Activated T-cell treated with anti-CD3 and anti-CD28 coated beads, Interleukin-2, amount 50 U/mL, for 48 hours (primary cell): Measurements from ENCODE around the gene MCC.

Experiments
- DNase-seq, 2 experiments: peaks; one replicate each; pipeline ENCODE4 v3.0.0-alpha.2; 2020

The MCC gene

DNA sequence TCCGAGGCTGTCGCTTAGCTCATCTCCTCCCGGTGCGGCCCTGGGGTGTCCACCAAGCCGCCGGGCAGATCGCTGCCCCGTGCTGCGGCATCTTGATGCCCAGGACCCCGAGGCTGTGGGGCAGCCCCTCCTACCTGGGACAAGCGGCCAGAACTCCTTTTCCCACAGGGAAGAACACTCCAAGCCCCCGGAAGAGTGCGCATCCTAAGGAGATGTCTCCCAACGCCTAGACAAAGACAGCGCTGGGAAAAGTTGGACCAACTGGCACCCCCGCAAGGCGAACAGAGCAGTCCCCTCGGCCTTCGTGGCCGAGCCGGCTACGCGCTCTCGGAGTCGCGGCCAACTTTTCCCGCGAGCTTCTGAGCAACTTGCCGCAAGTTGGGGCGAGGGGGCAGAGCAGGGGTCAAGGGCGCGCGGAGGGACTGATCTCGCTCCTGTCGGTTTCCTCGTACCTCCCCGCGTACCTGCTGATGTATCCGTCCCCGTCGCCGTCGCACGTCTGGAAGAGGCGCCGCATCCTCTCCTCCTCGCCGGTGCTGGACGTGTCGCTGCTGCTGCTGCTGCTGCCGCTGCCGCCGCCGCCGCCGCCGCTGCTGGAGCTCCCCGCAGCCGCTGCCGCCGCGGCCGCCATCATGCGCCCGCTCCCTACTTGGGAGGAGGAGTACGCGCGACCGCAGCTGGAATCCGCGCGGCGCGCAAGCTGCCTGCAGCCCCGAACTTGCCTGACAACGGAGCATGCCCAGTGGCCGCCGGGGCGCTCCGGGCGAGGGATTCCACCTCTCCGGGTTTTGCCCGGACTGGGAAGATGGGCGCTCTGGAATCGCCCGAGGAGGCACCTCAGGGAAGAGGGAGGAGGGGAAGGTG is at the start of gene MCC:
MCC (minus strand) TSS at position 673 of the 864 bp plus-strand sequence.
- DNase-seq: peak; percentile 47 to 57

DNA sequence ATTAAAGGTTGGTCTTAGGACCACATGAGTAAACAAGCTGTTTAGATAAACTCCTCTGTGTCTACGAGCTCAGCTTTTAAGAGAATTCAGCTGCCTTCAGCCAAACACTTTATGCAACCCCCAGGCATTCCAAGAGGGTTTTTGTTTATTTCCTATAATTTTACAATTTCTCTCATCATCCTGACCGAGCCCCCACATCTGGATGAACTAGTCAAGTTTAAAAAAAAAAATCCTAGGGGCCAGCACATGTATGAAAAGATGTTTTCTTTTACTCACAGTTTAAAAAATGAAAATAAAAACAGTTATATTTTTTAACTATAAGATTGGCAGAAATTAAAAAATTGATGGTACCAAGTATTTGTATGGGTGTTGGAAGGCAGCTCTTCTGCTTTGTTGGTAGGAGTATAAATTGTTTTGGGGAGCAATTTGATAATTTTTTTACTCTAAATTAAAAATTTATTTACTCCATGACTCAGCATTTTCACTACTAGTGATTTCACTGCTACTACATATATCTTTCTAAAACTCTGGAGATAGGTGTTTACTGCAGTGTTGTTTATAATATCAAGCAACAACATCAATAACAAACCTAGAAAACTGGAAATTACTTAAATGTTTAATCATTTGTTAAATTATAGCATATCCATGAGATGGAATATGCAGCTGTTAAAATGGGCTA is 43.4 kb upstream of the MCC start:
- no peak for DNase-seq

DNA sequence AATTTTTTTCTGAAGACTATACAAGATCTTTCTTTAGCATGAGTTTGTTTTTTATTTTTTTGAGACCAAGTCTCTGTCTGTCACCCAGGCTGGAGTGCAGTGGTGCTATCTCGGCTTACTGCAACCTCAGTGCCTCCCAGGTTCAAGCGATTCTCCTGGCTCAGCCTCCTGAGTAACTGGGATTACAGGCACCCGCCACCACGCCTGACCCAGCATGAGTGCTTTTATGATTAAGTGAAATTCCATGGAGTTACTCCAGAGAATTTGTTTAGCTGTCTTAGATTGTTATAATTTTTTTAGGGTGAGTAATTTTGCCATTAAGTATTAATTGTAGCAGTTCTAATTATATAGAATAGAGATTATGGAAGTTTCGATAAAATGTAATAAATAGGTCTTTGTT is 39.5 kb upstream of the MCC start:
- no peak for DNase-seq

DNA sequence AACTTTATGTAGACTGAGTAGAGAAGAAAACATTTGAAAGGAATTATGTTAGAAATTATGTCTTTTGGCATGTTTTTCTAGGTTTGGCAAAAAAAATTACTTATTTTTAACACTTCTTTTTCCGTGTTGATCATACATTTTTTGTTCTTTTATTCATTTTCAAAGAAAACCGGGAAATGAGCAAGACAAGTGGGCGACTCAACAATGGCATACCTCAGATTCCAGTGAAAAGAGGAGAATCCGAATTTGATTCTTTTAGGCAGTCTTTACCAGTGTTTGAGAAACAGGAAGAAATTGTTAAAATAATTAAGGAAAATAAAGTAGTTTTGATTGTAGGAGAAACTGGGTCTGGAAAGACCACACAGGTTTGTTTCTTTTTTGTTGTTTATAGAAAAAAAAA is 38.2 kb upstream of the MCC start:
- DNase-seq: no peak

DNA sequence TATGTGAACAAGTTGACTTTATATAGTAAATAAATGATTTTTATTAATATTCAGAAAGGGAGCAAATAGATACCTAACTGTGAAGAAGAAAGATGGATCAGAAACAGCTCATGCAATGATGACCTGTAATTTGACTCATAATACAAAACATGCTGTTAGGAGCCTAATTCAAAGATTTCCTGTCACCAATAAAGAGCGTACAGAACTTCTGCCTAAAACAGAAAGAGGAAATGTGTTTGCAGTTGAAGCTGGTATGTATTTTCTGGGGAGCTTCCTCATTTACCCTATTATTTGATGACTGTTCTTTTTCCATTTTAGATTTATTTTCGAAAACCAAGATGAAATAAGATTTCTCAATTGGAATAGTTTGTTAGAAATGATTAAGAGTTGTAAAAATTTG is 36.7 kb upstream of the MCC start:
- no peak for DNase-seq

DNA sequence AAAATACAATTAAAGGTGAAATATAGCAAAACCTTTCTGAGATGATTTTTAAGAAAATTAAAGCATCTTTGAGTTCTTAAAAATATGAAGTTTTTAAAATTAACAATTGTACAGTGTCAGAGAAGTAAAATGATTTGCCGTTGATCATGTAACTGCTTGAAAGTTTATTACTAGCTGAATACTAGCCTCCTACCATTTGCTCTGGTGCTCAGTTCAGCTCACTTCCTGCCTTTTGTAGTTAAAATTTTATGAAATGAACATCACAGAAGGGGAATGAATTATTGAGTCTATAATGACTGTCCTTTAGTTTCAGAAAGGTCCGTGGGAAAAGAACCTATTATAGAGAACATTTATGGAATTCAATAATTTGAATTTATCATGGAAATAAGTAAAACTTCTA is 34.9 kb upstream of the MCC start:
- no peak for DNase-seq

DNA sequence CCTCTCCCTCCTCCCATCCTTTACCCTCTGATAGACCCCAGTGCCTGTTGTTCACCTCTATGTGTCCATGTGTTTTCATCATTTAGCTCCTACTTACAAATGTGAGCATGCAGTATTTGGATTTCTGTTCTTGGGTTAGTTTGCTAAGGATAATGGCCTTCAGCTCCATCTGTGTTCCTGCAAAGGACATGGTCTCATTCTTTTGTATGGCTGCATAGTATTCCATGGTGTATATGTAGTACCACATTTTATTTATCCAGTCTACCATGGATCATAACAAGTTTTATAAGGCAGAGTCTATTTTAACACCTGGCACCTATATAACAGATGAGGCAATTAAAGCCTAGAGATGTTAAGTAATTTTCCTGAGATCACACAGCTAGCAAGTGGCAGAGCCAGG is 32.6 kb upstream of the MCC start:
- DNase-seq: no peak

DNA sequence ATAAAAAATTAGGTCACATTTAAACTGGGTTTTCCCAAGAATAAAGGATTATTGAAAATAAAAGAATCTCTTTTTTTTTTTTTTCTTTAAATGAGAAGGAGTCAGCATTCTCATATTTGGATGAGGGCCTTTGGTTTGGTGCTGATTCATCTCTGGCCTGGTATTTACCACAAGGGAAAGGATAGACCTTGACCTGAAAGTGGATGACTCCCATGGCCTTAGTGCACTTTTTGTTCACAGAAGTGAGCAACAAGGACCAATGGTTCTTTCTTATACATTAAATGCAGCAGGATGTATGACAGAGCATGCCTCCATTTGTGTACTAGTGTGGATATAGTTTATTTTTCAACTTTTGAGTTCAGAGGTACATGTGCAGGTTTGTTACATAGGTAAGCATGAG is 32.2 kb upstream of the MCC start:
- no peak for DNase-seq

DNA sequence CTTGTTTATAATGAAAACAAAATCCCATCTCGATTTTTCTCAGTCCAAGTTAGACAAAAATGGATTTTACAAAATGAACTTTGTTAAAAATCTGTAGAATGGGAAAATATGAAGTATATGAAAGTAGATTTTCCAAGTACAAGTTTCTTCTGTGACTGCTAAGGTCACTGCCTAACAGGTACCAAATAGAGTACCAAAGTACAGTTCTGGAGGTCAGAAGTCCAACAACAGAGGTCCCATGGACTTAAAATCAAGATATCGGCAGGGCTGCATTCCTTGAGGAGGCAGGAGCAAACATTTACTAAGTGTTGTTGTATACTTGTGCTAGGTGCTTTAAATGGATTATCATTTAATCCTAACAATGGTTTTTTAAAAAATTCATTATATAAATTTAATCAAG is 31.2 kb upstream of the MCC start:
- no peak for DNase-seq

DNA sequence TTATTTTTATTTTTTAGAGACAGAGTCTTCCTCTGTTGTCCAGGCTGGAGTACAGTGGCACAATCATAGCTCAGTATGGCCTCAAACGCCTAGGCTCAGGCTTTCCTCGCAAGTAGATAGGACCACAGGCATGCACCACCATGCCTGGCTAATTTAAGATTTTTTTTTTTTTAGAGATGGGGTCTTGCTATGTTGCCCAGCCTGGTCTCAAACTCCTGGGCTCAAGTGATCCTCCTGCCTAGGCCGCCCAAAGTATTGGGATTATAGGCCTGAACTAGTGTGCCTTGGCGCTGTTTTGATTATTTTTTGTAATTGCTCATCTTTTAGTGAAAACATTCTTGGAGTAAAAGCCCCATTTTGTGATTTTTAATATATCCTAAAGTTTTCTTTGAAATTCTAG is 30.6 kb upstream of the MCC start:
- no peak for DNase-seq

DNA sequence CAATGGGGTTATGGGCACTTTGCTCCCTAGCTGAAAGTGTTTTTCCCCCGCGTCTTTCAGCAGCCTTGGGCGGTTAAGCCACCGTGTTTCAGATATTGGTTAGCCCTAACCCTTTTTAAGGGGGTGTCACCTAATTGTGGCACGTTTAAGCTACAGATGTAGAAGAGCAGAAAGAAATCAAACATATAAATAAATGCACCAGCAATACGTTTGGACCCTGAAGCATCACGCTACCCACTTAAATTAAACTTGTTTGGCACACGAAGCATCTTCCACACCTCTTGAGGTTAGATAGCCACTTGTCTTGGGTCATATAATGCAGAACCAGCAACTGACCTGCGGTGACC is 26.0 kb upstream of the MCC start:
- no peak for DNase-seq

DNA sequence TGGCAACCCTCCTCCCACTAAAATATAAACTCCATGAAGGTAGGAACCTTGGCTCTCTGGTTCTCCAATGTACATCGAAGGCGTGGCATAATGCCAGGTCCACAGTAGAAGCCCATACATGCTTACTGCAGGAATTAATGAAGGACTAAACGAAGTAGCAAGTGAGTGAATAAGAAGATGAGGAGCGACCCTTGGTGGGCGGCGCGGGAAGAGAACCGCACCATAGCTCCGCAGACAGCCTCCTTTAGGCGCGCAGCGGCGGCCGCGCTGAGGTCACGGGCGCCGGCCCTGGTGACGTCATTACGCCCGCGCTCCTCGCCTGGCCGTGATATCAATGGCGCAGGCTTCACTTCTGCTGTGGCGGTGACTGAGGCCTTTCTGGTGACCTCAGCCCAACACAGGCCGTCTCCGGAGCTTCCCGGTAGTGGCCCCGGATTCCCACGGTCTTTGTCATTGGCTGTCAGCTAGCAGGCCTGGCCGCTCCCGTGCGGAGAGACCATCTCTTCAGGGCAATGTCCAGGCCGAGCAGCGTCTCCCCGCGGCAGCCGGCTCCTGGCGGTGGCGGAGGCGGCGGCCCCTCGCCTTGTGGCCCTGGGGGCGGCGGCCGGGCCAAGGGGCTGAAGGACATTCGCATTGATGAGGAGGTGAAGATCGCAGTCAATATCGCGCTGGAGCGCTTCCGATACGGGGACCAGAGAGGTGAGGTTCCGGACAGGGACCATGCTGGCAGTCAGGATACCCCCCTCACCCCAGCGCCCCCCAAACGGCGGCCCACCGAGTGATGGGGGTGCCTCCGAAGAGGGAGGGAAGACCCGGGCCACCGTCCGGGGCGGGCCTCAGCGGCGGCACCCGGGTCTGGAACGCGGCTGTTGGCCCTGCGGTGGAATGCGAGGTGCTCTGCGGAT is 25.4 kb upstream of the MCC start, which contains the start of gene YTHDC2:
YTHDC2 (plus strand) TSS at position 311 of the 905 bp plus-strand sequence; CDS start at position 513, 202 bp downstream.
- DNase-seq: peak; percentile 91 to 94

DNA sequence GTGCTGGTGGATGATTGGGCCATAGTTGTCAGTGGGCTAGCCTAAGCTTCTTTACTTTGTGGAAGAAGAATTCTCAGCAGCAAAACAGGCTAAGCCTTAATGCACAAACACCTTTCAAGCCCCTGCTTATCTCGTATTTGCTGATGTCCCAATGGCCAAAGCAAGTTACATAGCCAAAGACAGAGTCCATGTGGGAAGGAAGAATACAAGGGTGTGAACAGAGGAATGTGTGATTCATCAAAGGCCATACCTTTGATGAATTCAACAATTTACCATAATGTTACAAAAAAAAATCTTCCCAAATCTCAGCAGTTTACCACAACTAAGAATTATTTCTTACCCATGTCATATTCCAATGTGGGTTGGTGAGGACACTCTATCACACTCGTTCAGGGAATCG is 24.1 kb upstream of the MCC start:
- no peak for DNase-seq

DNA sequence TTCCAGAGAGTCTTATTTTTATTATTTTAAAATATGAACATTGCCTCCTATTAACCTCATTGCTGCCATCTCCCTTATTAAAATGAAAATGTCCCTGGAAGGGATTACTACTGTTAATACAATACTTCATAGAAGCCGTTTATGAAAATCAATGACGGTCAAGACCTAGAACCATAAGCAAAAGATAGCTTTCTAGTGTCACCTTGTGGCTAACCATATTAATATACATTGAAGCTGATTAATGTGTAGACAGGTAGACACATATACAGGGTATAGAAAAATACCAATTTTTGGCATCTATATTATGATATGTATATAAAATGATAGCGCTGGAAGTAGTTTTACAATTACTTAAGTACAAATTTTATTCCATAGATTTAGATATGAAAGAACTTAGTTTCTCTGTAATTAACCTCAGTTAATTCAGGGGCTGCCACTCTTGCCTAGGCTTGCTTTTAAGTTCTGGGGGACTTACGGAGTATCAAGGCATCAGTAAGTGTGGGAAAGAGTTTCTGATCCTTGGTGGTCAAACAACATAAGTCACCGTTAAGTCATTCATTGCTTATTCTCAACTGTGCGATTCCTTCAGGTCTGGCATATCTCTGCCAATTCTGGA is 22.7 kb upstream of the MCC start:
- DNase-seq: no peak

DNA sequence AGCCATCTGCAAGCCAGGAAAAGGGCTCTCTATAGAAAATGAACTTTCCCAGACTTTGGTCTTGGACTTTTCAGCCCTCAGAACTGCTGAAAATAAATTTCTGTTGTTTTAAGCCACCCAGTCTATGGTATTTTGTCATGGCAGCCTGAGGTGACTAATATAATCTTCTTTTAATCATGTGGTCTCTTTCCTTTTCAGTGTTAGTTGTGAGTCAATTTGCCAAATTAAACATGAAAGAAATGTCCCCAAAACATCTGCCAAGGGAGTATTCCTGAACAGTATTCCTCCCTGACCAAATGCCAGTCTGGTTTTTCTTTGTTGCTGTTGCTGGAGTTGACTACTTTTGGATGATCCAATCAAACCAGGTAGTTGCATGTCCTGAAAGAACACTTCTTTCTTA is 20.5 kb upstream of the MCC start:
- DNase-seq: no peak

DNA sequence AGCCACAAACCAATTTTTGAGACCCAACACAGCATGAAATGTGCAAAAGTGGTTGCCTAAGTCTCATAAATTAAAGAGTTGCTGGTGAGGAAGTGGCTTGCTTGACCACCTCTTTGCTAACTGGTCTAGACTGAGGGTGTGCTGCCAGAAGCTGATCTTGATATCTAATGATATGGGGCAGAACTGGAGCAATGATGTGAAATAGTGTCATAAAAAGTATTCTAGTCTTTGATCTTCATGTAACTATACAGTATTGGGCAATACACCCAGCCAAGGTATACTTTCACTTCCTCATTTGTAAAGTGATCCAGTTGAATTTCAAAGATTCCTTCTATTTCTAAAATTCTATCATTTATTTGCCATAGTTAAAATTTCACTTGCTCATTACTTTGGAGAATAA is 19.3 kb upstream of the MCC start:
- no peak for DNase-seq

DNA sequence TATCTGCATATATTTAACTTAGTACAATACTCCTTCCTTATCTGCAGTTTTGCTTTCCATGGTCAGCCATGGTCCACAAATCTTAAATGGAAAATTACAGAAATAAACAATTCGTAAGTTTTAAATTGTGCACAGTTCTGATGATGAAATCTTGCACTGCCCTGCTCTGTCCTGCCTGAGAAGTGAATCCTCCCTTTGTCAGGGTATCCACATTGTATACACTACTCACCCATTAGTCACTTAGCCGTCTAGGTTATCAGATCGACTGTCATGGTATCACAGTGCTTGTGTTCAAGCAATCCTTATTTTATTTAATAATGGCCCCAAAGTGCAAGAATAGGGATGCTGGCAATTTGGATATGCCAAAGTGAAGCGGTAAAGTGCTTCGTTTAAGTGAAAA is 16.9 kb upstream of the MCC start:
- no peak for DNase-seq

DNA sequence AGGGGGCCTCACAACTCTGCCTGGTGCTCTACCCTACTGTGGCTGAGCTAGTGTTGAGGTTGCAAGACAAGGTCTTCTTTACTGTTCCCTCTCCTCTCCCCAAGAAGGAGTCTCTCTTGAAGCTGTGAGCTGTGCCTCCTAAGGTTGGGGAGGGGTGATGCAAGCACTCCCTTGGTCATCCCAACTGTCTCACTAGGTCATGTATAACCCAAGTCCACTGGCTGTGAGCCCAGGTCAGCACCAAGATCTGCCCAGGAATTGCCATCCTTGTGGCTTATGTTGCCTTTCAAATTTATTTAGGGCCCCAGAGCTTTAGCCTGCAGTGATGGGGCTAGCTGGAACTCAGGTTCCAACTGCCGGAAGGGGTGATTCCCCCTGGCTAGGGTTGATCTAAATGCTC is 14.9 kb upstream of the MCC start:
- no peak for DNase-seq

DNA sequence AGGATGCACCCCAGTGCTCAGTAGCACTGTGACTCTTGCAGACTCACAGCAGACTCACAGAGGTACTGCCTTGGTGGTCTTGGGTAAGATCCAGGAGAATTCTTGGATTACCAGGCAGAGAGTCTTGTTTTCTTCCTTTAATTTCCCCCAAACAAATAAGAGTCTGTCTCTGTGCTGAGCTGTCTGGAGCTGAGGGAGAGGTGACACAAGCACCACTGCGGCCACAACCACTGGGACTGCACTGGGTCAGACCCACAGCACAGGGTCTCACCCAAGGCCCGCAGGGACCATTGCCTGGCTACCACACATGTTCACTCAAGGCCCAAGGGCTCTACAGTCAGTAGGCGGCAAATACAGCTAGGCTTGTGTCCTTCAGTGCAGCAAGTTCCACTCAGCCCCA is 13.8 kb upstream of the MCC start:
- no peak for DNase-seq

DNA sequence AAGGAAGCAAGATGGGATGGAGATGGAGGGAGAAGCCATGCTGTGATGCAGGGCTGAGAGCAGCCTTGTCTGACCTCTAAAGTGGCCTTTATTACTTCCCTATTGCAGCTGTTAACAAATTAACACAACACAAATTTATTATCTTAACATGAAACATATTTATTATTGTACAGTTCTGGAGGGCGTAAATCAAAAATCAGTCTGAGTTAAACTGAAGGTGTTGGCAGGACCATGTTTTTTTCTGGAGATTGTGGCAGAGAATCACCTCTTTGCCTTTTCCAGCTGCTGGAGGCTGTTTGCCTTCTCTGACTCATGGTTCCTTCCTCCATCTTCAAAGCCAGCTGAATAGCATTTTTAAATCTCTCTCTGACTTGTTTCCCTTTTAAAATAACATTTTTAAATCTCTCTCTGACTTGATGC is 7.2 kb upstream of the MCC start:
- no peak for DNase-seq

DNA sequence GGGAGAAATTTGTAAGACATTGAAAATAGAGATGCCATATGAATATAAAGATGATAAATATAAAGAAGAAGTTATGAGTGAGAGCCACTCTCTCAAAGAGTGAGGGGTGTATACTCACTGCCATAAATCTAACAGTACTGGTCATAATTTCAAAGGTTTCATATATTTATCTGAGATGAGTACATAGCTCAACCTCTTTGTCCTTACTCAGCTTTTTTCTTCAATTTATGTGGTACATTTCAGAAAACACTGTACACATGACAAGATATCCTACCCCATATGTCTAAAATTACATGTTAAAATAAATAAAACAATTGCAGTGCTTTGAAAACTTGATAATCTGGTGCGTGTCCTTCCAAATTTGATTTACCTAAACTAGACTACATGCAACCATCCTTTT is 5.2 kb upstream of the MCC start:
- no peak for DNase-seq

DNA sequence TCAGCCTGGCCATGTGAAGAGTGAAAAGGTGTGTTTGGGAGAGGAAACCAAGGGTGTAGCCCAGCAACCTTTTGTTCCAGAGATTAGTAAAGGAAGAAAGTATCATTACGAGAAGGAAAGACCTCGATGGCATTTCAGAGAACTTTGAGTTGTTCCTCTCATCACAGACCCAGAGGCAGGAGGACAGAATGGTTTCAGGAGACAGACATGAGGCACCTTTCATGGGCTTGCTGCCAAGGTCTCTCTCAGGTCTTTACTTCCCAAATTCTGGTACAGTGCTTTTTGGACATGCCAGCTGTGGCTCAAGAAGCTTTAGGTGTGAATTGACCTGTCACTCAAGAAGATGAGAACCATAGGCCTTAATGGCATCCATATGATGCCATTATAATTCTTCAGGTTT is 2.8 kb upstream of the MCC start:
- no peak for DNase-seq

DNA sequence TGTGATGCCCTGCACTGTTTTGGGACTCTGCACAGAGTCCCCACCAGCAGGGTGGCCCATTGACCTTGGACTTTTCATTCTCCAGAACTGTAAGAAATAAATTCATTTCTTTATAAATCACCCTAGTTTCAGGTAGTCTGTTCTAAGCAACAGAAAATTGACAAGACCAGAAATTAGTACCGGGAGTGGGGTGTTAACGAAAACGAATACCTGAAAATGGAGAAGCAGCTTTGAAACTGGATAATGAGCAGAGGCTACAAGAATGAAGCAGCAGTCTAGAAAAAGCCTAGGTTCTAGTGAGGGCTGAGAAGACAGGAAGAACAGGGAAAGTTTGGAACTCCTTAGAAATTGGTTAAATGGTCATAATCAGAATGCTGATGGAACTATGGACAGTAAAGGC is 2.1 kb upstream of the MCC start:
- DNase-seq: no peak
